HG03039 (cell line): ENCODE results near the gene NHSL2.

Experiments used
- ATAC-seq: cut with Tn5 transposase; IDR thresholded peaks from one replicate; pipeline ENCODE4 v1.9.1; 2021; ENCODE audit warnings: mild to moderate bottlenecking, moderate library complexity; ENCODE audit not compliant: unreplicated experiment

NHSL2 gene

DNA sequence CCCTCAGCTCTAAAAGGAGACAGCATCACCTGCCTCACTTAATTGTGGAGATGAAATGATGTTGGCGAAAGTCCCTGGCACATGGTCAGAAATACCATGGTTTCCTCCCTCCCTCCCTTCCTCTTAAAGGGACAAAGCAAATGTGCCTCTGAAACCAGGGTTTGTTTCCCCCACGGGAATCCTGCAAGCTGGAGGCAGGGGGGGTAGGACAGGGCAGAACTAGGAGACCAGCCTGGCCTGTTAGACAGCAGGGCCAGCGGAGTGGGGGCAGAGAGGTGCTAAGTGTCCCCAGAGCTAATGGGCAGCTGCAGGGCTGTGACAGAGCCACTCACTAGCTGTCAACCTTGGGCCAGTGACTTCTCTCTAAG, 215.4 kb downstream of the NHSL2 start:
- no peak for ATAC-seq

DNA sequence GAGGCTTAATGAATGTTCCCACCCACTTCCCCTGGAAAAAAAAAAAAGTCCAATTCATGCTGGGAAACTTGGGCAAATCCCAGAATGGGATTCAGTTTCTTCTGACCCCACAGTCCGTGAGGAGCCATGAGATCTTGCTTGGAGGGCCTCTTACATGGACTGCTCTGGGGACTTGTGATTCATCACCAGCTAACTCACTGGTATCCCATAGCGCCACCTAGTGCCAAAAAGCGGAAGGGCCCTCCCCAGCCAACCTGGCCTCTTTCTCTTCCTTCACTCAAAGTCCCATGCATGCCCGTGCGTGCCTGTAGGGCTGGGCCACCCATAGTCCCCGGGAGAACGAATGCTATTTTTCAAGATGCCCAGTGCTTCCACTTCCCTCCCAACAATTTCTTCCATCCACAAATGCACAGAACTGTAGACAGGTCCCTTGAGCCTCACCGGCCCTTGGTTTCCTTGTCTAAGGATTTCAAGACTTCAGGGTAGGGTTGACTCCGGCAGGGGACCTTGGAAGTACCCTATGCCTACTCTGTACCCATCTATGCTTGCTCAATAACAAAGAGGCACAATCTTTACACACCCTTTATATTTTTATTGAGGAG, 216.0 kb downstream of the NHSL2 start:
- ATAC-seq = peak; percentile 55

DNA sequence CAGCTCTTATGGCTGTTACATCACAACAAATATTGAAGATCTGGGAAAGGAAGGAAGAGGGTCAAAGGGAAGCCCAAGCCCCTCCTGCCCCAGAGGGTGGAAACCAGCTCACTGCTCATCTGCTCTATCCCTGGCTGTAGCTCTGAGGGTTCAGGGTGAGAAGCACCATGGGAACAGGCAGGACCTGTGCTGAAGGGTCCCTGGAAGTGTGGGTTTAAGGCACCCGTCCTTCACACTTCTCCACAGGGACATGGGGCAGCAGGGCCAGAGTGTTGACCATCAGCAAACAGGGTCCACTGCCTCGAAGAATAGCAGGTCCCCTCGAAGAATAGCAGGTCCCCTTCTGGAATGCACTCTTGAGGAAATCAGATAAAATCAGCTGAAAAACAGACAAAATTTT, 216.7 kb downstream of the NHSL2 start:
- no peak for ATAC-seq

DNA sequence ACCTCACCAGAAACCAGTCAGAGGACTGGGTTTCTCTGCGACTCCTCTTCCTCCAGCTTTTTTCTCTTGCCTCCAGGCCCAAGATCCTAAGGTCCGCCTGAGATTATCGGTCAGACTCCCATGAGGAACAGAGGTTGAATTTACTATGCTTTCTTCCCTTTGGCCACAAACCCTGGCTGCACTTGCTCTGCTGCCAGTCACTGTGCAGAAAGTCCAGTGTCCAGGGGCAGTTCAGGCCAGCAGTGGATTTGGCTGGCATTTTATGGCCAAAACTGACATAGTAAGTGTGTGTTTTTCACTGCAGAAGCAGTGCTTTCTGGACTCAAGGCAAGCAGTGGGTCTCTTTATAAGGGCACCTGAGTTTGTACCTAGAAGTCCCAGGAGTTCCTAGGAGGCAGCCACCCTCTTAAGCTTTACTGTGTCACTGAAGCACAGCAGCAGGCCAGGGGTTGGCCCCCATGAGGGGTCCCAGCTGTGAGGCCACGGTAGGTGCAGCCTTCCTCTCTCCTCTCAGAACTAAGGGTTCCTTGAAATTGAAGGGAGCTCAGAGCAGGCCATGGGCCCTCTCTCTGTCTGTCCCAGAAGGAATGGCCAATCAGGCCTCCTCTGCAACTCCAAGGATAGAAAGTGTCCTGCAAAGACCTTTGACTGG, 217.7 kb downstream of the NHSL2 start:
- no peak for ATAC-seq

DNA sequence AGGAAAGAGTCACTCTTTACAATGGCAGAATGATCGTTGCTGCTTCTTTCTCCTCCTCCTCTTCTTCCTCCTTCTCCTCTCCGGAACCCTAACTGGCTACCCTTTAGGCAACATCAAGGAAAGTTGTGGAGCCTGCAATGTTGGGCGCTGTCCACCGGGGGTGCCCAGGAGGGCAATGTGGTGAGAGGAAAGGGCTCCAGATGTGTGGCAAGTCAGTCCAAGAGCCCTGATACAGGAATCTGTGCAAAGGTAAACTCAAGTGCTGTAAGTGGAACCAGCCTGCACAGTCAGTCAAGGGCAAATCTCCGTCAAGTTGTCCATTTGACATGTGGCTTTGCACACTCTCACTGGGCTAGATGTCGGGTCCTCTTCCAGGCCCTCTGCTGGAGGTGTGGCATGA, 218.2 kb downstream of the NHSL2 start:
- no peak for ATAC-seq

DNA sequence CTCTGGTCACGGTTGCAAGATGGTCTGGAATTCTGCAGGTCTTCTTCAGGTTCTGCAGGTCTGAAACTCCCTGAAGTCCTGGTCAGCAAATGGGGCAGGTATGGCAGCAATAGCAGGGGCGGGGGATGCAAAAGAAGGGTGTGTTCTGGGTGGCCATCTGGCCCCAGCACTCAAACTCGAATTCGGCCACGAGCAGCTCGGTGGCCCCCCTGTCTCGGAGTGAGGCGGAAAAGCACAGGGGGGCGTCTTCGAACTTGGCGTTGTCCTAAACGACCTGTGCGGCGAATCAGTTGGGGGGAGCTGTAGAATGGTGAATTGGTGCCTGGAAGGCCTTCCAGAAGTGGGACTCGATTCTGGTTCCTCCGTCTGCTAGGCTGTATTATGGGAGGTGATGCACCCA, 219.0 kb downstream of the NHSL2 start:
- ATAC-seq = no peak

DNA sequence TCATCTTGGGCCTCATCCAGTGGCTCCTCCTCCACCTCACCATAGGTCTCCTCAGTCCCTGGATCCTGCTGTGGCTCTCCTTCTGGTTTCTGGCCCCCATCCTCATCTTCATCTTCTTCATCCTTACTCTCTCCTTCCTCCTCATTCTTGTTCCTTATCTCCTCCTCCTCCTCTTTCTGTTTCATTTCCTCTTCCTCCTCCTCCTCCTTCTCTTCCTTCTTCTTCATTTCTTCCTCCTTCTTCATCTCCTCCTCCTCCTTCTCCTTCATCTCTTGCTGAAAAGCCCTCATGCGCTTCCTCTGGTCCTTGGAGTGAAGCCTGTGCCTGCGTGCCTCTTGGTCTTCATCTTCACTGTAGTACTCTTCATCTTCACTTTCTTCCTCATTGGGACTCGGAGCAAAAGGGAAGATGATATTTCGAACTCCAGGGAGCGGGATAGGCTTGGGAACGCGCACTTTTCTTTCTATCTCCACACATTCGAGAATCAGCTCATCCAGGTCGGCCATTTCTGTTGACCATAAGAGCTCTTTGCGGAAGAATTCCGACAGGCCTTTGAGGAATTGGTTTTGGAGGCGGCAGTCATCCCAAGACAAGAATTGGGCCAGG, 219.6 kb downstream of the NHSL2 start:
- no peak for ATAC-seq

DNA sequence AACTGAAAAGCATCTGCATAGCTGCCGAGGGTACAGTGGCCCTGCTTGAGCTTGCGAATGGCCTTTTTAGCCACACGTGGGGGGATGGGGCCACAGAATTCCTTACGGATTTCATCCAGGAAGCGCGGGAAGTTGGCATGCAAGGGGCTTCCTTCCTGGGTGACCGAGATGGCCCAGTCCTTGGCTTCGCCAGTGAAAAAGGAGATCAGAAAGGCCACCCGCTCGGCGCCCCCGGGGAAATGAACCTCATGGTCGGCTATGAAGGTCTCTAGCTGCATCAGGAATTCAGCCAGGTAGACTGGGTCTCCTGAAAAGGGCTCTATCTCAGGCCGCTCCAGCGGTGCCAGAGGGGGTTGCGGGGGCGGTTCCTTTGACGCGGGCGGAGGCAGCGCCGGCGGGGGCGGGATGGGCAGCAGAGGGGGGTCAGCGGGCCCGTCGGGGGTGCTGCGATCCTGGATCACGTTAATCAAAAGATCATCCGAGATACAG, 220.2 kb downstream of the NHSL2 start:
- no peak for ATAC-seq

DNA sequence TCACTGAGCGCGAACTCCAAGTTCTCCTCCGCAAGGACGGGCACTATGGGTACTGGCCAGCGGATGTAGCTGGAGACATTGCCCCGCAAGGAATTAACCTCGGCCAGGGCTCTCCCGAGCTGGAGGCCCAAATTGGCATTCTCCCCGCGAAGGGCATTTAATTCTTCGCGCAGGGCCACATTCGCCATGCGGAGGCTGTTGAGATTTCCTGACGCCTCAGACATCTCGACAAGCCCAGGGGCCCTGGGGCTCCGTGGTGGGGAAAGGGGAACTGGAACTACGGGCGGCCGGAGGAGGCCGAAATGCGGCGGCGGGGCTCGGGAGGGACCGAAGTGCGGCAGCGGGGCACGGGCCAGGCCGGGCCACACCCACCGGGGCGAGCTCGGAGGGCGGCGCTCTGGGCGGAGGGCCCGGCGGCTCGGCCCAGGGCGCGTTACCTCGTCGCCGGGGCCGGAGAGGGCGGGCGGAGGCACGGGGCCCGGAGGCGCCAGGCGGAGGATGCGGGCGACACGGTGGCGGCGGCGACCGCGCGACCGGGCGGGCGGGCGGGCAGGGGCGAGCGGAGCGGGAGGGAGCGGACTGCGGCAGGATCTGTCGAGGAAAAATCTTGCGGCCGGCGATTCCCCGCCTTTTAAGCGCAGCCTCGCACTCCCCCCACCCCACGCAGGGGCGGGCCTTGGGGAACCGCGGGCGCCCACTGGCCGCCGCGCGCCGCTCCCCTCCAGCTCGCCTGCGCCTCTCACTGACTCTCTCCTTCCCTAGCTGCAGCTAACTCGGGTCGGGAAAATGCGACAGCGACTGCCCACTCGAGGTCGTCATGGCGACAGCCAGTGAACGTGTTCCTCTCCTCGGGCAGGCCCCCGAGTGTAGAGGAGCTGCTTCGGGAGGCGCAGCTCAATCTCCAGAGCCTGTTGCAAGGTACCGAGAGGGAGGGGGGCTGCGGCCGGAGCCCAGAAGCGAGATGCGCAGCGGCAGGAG, 221.0 kb downstream of the NHSL2 start, which contains the start of gene RTL5:
TSS of gene RTL5 (minus strand) at position 599 of the 978 bp plus-strand sequence.
- ATAC-seq = peak; percentile 73

DNA sequence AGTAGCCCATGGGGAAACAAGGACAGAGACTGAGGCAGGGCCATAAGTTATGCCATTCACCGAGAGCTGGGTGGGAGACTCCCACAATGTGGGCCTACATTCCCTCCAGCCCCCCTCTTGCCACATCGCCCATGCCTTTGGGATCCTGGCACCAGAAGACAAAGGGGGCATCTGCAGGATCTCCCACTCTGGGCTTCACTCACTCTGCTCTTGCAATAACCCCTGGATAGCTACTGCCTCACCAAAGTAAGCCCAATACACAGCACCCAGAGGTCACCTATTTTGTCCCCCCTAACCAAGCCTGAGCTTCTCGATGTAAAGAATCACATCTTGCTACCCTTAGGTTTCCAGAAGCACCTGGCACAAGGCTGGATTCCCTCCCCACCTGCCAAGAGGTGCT, 221.8 kb downstream of the NHSL2 start:
- no peak for ATAC-seq

DNA sequence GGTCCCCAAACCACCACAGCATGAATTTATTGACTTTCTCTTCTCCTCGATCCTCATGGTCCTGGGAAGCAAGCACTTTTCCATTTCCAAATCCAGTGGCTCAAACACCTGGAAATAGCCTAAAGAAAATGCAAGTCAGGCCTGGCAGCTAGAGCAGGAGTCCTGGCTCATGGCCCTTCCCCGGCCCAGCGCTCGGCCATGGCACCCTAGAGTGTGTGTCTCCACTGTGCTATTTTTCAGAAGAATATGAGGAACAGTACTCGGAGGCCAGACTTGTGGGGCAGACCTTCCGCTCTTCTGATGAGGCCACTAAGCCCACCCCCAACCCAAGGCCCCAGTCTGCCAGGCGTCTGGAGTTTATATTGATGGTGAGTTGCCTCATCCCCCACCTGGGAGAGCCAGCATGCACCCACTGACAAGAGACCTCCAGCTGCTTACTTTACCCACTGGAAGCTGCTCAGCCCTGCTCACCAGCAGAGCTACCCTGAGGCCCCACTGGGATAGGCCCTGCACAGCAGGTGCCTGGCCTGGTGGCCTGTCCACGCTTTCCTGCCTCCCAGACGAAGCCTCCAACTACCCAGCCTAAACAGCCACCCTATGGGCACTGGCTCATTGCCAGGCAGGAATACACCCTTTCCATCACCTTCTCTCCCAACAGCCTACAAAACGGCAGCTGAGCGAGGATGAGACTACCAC, 223.4 kb downstream of the NHSL2 start:
- no peak for ATAC-seq

DNA sequence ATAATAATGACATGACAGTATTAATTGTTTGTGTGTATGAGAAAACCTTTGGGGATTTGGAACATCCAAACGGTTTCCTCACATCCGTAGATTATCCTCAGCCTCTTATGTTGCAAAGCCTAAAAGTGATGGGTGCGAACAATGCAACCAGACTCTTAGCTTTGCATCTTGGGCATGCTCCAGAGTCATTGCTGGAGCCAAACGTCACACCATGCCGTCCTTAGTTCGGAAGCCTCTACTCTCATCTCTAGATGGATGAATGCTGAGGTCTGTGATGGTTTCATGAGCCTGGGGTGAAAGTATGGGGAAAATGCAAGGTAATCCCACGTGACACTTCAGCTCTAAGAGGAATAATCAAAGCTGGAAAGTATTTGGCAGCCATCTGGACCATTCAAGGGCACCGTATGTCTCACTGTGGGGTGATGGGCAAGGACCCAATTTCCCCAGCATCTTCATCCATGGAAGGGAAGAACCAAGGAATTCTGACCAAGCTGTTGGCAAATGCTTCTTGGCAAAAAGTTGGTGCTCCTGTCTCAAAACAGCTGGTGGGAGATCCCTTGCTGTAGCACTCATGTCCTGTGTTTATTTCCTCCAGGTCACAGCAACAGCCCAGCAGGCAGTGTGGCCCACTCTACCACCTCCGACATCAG, 227.3 kb downstream of the NHSL2 start:
- ATAC-seq = no peak

DNA sequence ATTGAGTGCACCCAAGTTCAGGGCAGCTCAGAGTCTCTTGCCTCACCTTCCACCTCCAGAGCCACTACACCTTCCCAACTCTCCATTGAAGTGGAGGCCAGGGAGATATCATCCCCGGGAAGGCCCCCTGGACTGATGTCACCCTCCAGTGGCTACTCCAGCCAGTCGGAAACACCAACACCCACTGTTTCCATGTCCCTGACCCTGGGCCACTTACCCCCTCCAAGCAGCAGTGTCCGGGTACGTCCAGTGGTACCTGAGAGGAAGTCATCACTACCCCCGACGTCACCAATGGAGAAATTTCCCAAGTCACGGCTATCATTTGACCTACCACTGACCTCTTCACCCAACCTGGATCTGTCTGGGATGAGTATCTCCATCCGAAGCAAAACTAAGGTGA, 228.9 kb downstream of the NHSL2 start:
- ATAC-seq = no peak

DNA sequence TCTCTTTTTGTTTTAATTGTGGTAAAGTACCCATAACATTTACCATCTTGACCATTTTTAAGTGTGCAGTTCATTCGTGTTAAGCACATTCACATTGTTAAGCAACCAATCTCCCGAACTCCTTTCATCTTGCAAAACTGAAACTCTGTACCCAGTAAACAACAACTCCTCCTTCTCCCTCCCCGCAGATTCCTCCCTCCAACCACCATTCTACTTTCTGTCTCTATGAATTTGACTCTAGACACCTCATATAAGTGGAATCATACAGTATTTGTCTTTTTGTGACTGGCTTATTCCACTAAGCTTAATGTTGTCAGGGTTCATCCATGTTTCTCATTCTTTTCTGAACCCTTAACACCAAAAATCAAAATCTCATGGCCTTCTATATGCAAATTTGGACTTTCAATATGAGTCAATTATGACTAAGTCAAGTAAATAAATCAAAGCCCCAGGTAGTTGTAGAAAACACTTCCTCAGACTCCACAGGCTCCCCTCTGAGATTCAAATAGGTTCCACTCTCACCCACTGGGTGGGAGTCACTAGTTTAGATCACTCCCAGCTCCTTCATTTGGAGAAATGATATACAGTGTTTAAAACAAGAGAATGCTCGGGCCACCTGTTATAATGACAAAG, 230.8 kb downstream of the NHSL2 start:
- no peak for ATAC-seq

DNA sequence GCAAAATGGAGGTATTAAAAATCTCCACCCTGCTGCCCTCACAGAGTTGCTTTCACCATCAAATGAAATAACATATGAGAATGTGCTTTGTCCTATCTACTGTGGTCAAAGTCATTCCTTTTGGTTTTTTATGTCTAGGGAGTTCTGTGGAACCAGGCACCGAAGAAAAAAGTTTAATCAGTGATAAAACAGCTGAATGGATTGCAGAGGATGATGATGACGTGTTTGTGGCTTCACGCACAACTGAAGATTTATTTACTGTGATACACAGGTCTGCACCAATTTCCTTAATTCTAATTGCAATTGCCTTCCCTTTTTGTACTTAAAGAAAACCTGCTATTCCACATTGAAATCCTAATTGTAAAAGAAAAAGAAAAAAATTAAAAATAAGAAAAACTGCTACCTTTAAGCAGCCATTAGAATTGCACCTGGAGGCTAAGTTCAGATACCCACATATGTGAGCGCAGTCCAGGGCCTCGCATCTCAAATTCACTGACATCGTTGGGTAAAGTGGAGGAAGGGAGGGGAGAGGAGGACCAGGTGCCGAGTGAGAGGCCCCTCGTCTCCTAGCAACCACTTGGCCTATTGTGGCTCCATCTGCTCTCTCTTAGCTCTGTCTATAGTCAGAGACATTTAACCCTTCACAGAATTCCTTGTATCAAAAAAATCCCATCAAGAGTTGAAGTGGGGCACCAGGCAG, 231.6 kb downstream of the NHSL2 start:
- ATAC-seq = no peak

DNA sequence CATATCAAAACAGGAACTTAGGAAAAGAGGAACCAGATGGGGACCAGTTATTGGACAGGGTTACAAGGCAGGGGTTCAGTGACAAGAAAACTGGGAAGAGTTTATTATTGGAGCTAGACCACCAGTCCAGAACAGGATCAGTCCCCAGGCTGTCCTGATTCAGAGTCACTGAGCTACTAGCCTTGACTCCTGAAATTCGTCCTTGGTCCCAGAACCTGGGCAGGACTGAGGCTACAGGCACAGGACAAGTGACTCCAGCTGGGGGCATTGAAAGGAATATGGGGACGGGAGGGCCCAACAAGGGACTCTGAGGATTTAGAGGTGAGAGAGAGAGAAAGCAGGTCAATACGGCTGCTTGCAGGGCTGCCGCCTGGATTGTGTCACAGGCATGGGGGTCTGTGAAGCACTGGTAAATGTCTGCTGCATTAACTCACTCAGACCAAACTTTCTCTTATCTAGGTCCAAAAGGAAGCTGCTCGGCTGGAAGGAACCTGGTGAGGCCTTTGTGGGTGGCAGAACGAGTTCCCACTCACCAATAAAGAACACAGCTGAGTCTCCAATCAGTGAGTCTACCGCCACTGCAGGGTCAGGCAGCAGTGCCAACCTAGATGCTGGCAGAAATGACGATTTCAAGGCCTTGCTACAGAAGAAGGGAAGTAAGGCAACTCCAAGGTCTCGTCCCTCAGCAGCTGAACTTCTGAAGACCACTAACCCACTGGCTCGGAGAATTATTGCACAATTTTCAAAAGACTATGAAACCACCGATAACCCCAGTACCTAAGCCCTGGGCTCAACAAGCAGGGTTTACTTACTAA, 232.4 kb downstream of the NHSL2 start:
- no peak for ATAC-seq

DNA sequence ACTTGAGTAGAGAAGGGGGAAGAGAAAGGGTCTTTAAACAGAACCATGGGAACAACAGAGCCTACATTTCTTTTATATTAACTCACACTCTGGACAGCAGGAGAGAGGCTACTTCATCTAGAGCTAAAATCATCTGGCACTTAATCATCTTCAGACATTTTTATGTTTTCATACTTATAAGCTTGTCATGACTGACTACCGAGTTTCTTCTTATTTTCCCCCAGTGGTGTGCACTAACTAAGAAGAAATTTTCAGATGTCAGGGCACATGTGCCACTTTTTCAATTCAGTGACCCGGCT, 232.9 kb downstream of the NHSL2 start:
- no peak for ATAC-seq

DNA sequence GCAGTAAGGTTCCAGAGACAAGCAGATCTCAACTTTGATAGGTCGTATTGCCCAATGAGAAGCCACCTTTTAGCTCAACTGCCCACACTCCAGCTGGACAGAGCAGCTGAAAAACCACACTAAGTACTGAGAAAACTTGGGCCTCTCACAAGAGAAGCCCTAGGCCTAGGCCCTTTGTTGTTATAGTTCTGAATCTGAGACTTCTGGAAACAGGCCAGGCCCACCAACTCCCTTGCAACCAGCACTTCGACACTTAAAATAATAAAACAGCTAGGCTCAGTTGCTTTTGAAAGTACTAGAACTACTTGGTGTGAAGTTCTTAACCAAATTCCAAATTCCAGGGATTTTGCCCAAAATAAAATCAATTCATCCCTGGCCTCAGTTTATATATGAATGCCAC, 234.5 kb downstream of the NHSL2 start:
- ATAC-seq = no peak
